ENCODE data around the gene ZYG11B.
"Not testable (repeated sequence)": the region's sequence is repeated elsewhere in the genome, so short reads cannot be mapped to it uniquely, and the experiment has no call there.

The ZYG11B gene

GRCh38 chr1:52707927-52708655, 18.2 kb upstream of the ZYG11B start:
- no peak for DNase-seq

GRCh38 chr1:52709016-52709415, 17.2 kb upstream of the ZYG11B start:
- no peak for DNase-seq

GRCh38 chr1:52713590-52713989, 12.7 kb upstream of the ZYG11B start:
- DNase-seq: no peak

- not testable (repeated sequence) for DNase-seq
Observed at GRCh38 chr1:52715296-52715695, 11.0 kb upstream of the ZYG11B start.

GRCh38 chr1:52723260-52723659, 3.0 kb upstream of the ZYG11B start:
- no peak for DNase-seq

- DNase-seq: no peak
Observed at GRCh38 chr1:52725903-52726264, 369 bp upstream of the ZYG11B start.

- DNase-seq: no peak
Observed at GRCh38 chr1:52727114-52727586, 897 bp downstream of the ZYG11B start.

- DNase-seq: no peak
Observed at GRCh38 chr1:52727956-52728656, 1.9 kb downstream of the ZYG11B start.

- DNase-seq: no peak
Observed at GRCh38 chr1:52733368-52733767, 7.1 kb downstream of the ZYG11B start.

GRCh38 chr1:52735371-52735770, 9.1 kb downstream of the ZYG11B start:
- not testable (repeated sequence) for DNase-seq

GRCh38 chr1:52738148-52738547, 11.9 kb downstream of the ZYG11B start:
- DNase-seq: no peak

GRCh38 chr1:52738893-52739292, 12.6 kb downstream of the ZYG11B start:
- no peak for DNase-seq

GRCh38 chr1:52739699-52740467, 13.6 kb downstream of the ZYG11B start:
- DNase-seq: no peak

GRCh38 chr1:52741259-52741658, 15.0 kb downstream of the ZYG11B start:
- no peak for DNase-seq

GRCh38 chr1:52746189-52746588, 19.9 kb downstream of the ZYG11B start:
- no peak for DNase-seq

GRCh38 chr1:52747450-52747849, 21.2 kb downstream of the ZYG11B start:
- no peak for DNase-seq

- DNase-seq: no peak
Observed at GRCh38 chr1:52748119-52748518, 21.9 kb downstream of the ZYG11B start.

- not testable (repeated sequence) for DNase-seq
Observed at GRCh38 chr1:52749496-52749895, 23.2 kb downstream of the ZYG11B start.

GRCh38 chr1:52750139-52750538, 23.9 kb downstream of the ZYG11B start:
- DNase-seq: not testable (repeated sequence)

GRCh38 chr1:52751589-52752483, 25.6 kb downstream of the ZYG11B start:
- no peak for DNase-seq

GRCh38 chr1:52752484-52752826, 26.2 kb downstream of the ZYG11B start:
- no peak for DNase-seq

- DNase-seq: no peak
Observed at GRCh38 chr1:52753169-52753568, 26.9 kb downstream of the ZYG11B start.

- no peak for DNase-seq
Observed at GRCh38 chr1:52756020-52756419, 29.8 kb downstream of the ZYG11B start.
